H9 (cell line): Measurements from ENCODE around the gene ZNF428. TPM values are rescaled to one million over a fixed set of nuclear protein-coding genes. Genes with fewer than 3 reads are reported as not detected.

Experiments
- DNase-seq: peaks from one replicate; pipeline ENCODE4 v3.0.0-alpha.2; 2017
- H2AFZ ChIP-seq: one replicate; pipeline ENCODE4 v1.6.1; 2013; ENCODE audit warnings: mild to moderate bottlenecking, low read length, control low read depth, moderate library complexity
- H2AK5ac ChIP-seq: 2 replicates; pipeline ENCODE4 v1.6.1; 2013; ENCODE audit warnings: low read length, control low read depth, mixed read lengths; ENCODE audit not compliant: insufficient read length
- H2BK120ac ChIP-seq: one replicate; pipeline ENCODE4 v1.6.1; 2013; ENCODE audit warnings: low read depth, mild to moderate bottlenecking, low read length, control low read depth, inconsistent platforms; ENCODE audit not compliant: poor library complexity, severe bottlenecking
- H2BK12ac ChIP-seq: 2 replicates; pipeline ENCODE4 v1.6.1; 2013; ENCODE audit warnings: low read length, control low read depth, mixed read lengths, low read depth; ENCODE audit not compliant: insufficient read length
- H2BK15ac ChIP-seq: 2 replicates; pipeline ENCODE4 v1.6.1; 2013; ENCODE audit warnings: low read depth, low read length, control low read depth
- H2BK20ac ChIP-seq: one replicate; pipeline ENCODE4 v1.6.1; 2013; ENCODE audit warnings: low read depth, mild to moderate bottlenecking, low read length, control low read depth, inconsistent platforms; ENCODE audit not compliant: poor library complexity, severe bottlenecking
- H2BK5ac ChIP-seq: 2 replicates; pipeline ENCODE4 v1.6.1; 2013; ENCODE audit warnings: low read length, control low read depth, mixed read lengths; ENCODE audit not compliant: insufficient read length
- H3K14ac ChIP-seq: 2 replicates; pipeline ENCODE4 v1.6.1; 2013; ENCODE audit warnings: low read length, control low read depth; ENCODE audit not compliant: insufficient read depth
- H3K18ac ChIP-seq: 2 replicates; pipeline ENCODE4 v1.6.1; 2013; ENCODE audit warnings: low read depth, mild to moderate bottlenecking, mixed read lengths, low read length, control low read depth; ENCODE audit not compliant: insufficient read length
- H3K23ac ChIP-seq: 2 replicates; pipeline ENCODE4 v1.6.1; 2013; ENCODE audit warnings: low read length, control low read depth, mixed read lengths, low read depth; ENCODE audit not compliant: insufficient read length
- H3K23me2 ChIP-seq: 2 replicates; pipeline ENCODE4 v1.6.1; 2013; ENCODE audit warnings: low read depth, mild to moderate bottlenecking, mixed read lengths, low read length, control low read depth; ENCODE audit not compliant: insufficient read length, poor library complexity, severe bottlenecking
- H3K27ac ChIP-seq: 2 replicates; pipeline ENCODE4 v1.5.1; 2013; ENCODE audit warnings: low read length, control low read depth, mixed read lengths, low read depth; ENCODE audit not compliant: insufficient read length
- H3K27me3 ChIP-seq: 2 replicates; pipeline ENCODE4 v1.6.1; 2013; ENCODE audit warnings: low read length, control low read depth, inconsistent platforms; ENCODE audit not compliant: insufficient read depth
- H3K4ac ChIP-seq: 2 replicates; pipeline ENCODE4 v1.6.1; 2013; ENCODE audit warnings: low read depth, mild to moderate bottlenecking, control low read depth, inconsistent platforms, low read length, moderate library complexity
- H3K4me1 ChIP-seq: 2 replicates; pipeline ENCODE4 v1.6.1; 2013; ENCODE audit warnings: low read length, control low read depth, inconsistent platforms; ENCODE audit not compliant: insufficient read depth
- H3K4me2 ChIP-seq: 2 replicates; pipeline ENCODE4 v1.6.1; 2013; ENCODE audit warnings: low read length, control low read depth, mixed read lengths; ENCODE audit not compliant: insufficient read length, insufficient read depth
- H3K56ac ChIP-seq: 2 replicates; pipeline ENCODE4 v1.6.1; 2013; ENCODE audit warnings: low read depth, mild to moderate bottlenecking, mixed read lengths, low read length, control low read depth; ENCODE audit not compliant: insufficient read length
- H3K79me1 ChIP-seq: 2 replicates; pipeline ENCODE4 v1.6.1; 2013; ENCODE audit warnings: low read depth, mild to moderate bottlenecking, moderate library complexity, low read length, control low read depth, inconsistent platforms; ENCODE audit not compliant: insufficient read depth, poor library complexity, severe bottlenecking
- H3K79me2 ChIP-seq: 2 replicates; pipeline ENCODE4 v1.6.1; 2013; ENCODE audit warnings: low read length, control low read depth, inconsistent platforms; ENCODE audit not compliant: insufficient read depth
- H3K9ac ChIP-seq: 2 replicates; pipeline ENCODE4 v1.6.1; 2013; ENCODE audit warnings: low read length, control low read depth, mixed read lengths; ENCODE audit not compliant: insufficient read length; ENCODE audit errors: extremely low read depth
- H3K9me3 ChIP-seq: one replicate; pipeline ENCODE4 v1.6.1; 2013; ENCODE audit warnings: low read depth, low read length, inconsistent platforms; ENCODE audit not compliant: control insufficient read depth
- H3T11ph ChIP-seq: one replicate; pipeline ENCODE4 v1.6.1; 2013; ENCODE audit warnings: mild to moderate bottlenecking, low read length, control low read depth, inconsistent platforms
- H4K20me1 ChIP-seq: one replicate; pipeline ENCODE4 v1.6.1; 2013; ENCODE audit not compliant: control insufficient read depth, insufficient read length, insufficient read depth
- H4K5ac ChIP-seq: 2 replicates; pipeline ENCODE4 v1.6.1; 2013; ENCODE audit warnings: low read depth, mild to moderate bottlenecking, mixed read lengths, low read length, control low read depth; ENCODE audit not compliant: insufficient read length
- H4K8ac ChIP-seq: replicated peaks from 2 replicates; pipeline ENCODE4 v1.6.1; 2013; ENCODE audit warnings: low read length, control low read depth, mixed read lengths, low read depth; ENCODE audit not compliant: insufficient read length
- H4K91ac ChIP-seq: 2 replicates; pipeline ENCODE4 v1.6.1; 2013; ENCODE audit warnings: low read depth, mild to moderate bottlenecking, moderate library complexity, mixed read lengths, low read length, control low read depth; ENCODE audit not compliant: insufficient read length
- H3K27ac Mint-ChIP-seq, 3 experiments: 2 replicates in 2 of 3; 3 replicates in 1 of 3; pipeline ENCODE4 v1.8.0; 2020 to 2021; ENCODE audit warnings: mixed read lengths in 3 of 3, mild to moderate bottlenecking in 1 of 3, moderate library complexity in 1 of 3
- H3K27me3 Mint-ChIP-seq: 2 replicates; pipeline ENCODE4 v1.8.0; 2021; ENCODE audit warnings: low read depth, mild to moderate bottlenecking, moderate library complexity, mixed read lengths
- H3K36me3 Mint-ChIP-seq, 3 experiments: 2 replicates in 2 of 3; 3 replicates in 1 of 3; pipeline ENCODE4 v1.8.0; 2020 to 2021; ENCODE audit warnings: low read depth in 3 of 3, mixed read lengths in 3 of 3; ENCODE audit not compliant: insufficient read depth in 1 of 3
- H3K4me1 Mint-ChIP-seq, 2 experiments: 2 replicates each; pipeline ENCODE4 v1.8.0; 2020; ENCODE audit warnings: mixed read lengths in 2 of 2
- H3K4me3 Mint-ChIP-seq, 2 experiments: 2 replicates in 1 of 2; 3 replicates in 1 of 2; pipeline ENCODE4 v1.8.0; 2020 to 2021; ENCODE audit warnings: mild to moderate bottlenecking in 2 of 2, mixed read lengths in 2 of 2, moderate library complexity in 1 of 2
- H3K9me3 Mint-ChIP-seq, 2 experiments: 2 replicates in 1 of 2; 3 replicates in 1 of 2; pipeline ENCODE4 v1.8.0; 2020; ENCODE audit warnings: mild to moderate bottlenecking in 2 of 2, mixed read lengths in 2 of 2, moderate library complexity in 1 of 2
- WGBS: extraction: QIAGEN DNeasy Blood & Tissue Kit; methylation state at CpG from one replicate; pipeline ENCODE4 v1.1.7; 2013; ENCODE audit warnings: missing lambda C conversion rate, low lambda C conversion rate, mixed read lengths; ENCODE audit not compliant: insufficient read length; ENCODE audit errors: extremely low coverage; 5-methylcytosine and 5-hydroxymethylcytosine counted together
- total RNA-seq: library from RNA; stranded (reverse); gene quantifications from 2 replicates; pipeline ENCODE4 v1.2.1, GENCODE V29; 2021
- TF ChIP-seq, protein P1 (sequence below): fragments of 200-600 bp; sonication (generic); conservative IDR thresholded peaks from 3 replicates; pipeline ENCODE4 v1.8.0; 2021; ENCODE audit warnings: antibody characterized with exemption, mild to moderate bottlenecking

Gene ZNF428
- total RNA-seq, 1 experiment from 2014 or later: 30.3 TPM

DNA sequence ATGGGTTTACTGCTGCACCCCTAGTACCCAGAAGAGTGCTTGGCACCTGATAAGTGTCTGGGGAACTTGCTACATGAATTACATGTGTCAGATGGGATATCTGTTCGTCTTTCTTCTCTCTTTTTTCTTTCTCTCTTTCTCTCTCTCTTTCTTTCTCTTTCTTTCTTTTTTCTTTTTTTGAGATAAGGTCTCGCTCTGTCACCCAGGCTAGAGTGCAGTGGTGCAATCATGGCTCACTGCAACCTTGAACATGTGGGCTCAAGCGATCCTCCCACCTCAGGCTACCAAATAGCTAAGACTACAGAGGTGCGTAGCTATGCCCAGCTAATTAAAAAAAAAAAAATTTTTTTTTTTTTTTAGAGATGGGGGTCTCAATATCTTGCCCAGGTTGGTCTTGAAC, 14.1 kb upstream of the ZNF428 start:
- no peaks in the 10 kb centered on the region for H4K20me1 ChIP-seq
- no CpG with 5 or more reads among the region's 4 CpGs for WGBS
- H3K79me2 ChIP-seq: no peaks in the 10 kb centered on the region
- Mint-ChIP-seq H3K27ac (no peak overlapping the region), H3K9me3 (no peaks in the 10 kb centered on the region), H3K4me1 (peaks cover 12 to 26% of the 10 kb centered on the region in 2 experiments), H3K27me3 (peaks cover 59% of the 10 kb centered on the region), H3K36me3 (0 out of 7 replicates have a peak, but pooled peaks cover 0 to 2% (median 0%) of the 10 kb centered on the region in 3 experiments), H3K4me3 (no peak overlapping the region)
- peaks cover 3% of the 10 kb centered on the region; the same call in 1 of the 2 replicates for H3K4me1 ChIP-seq
- H4K91ac ChIP-seq: no peak overlapping the region
- H3T11ph ChIP-seq: no peak overlapping the region
- no peak overlapping the region for H2BK120ac ChIP-seq
- H2BK15ac ChIP-seq: no peak overlapping the region
- H3K27ac ChIP-seq: no peak overlapping the region
- no peak overlapping the region for H3K14ac ChIP-seq
- peaks cover 10% of the 10 kb centered on the region for H3K23me2 ChIP-seq
- H4K8ac ChIP-seq: no peak overlapping the region
- H3K9me3 ChIP-seq: no peaks in the 10 kb centered on the region
- no peak overlapping the region for H3K18ac ChIP-seq
- no peak overlapping the region for H2AK5ac ChIP-seq
- H2AFZ ChIP-seq: no peak overlapping the region
- no peak overlapping the region for H3K4me2 ChIP-seq
- no peak overlapping the region for H4K5ac ChIP-seq
- no peak overlapping the region for H3K9ac ChIP-seq
- H2BK12ac ChIP-seq: no peak overlapping the region
- H3K56ac ChIP-seq: no peak overlapping the region
- no peaks in the 10 kb centered on the region for H3K79me1 ChIP-seq
- no peak overlapping the region for H2BK20ac ChIP-seq
- DNase-seq: no peak
- no peak overlapping the region for H3K23ac ChIP-seq
- H3K4ac ChIP-seq: no peak overlapping the region
- TF ChIP-seq, protein P1, sequence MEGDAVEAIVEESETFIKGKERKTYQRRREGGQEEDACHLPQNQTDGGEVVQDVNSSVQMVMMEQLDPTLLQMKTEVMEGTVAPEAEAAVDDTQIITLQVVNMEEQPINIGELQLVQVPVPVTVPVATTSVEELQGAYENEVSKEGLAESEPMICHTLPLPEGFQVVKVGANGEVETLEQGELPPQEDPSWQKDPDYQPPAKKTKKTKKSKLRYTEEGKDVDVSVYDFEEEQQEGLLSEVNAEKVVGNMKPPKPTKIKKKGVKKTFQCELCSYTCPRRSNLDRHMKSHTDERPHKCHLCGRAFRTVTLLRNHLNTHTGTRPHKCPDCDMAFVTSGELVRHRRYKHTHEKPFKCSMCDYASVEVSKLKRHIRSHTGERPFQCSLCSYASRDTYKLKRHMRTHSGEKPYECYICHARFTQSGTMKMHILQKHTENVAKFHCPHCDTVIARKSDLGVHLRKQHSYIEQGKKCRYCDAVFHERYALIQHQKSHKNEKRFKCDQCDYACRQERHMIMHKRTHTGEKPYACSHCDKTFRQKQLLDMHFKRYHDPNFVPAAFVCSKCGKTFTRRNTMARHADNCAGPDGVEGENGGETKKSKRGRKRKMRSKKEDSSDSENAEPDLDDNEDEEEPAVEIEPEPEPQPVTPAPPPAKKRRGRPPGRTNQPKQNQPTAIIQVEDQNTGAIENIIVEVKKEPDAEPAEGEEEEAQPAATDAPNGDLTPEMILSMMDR: no peak
- peaks cover 5% of the 10 kb centered on the region; the same call in 1 of the 2 replicates for H3K27me3 ChIP-seq
- no peak overlapping the region for H2BK5ac ChIP-seq
